Stomach (tissue), 4 donors: ENCODE measurements around the gene WNT9A.

Experiments used
- EP300 ChIP-seq: sonication (generic); formaldehyde crosslinking; IDR thresholded peaks from one replicate; pipeline ENCODE4 v1.6.1; 2017; ENCODE audit warnings: antibody characterized with exemption
- POLR2A ChIP-seq, 4 donors: fragments of 450-650 bp; IDR thresholded peaks; one replicate each; pipeline ENCODE4 v1.6.1; 2016; ENCODE audit warnings: antibody characterized with exemption in 4 of 4, control low read depth in 2 of 4, mild to moderate bottlenecking in 1 of 4, moderate library complexity in 1 of 4
- POLR2AphosphoS5 ChIP-seq, 3 donors: sonication (generic); formaldehyde crosslinking; IDR thresholded peaks; one replicate each; pipeline ENCODE4 v1.6.1; 2016; ENCODE audit warnings: antibody characterized with exemption in 3 of 3
- TF ChIP-seq, protein P1 (sequence below), 7 experiments: fragments of 450-650 bp in 4 of 7; fragments of 200-600 bp in 3 of 7; sonication (generic) in 3 of 7; IDR thresholded peaks; one replicate each; pipeline ENCODE4 v1.5.1; 2016 to 2019; ENCODE audit warnings: antibody characterized with exemption in 7 of 7, control low read depth in 2 of 7, mild to moderate bottlenecking in 1 of 7

DNA sequence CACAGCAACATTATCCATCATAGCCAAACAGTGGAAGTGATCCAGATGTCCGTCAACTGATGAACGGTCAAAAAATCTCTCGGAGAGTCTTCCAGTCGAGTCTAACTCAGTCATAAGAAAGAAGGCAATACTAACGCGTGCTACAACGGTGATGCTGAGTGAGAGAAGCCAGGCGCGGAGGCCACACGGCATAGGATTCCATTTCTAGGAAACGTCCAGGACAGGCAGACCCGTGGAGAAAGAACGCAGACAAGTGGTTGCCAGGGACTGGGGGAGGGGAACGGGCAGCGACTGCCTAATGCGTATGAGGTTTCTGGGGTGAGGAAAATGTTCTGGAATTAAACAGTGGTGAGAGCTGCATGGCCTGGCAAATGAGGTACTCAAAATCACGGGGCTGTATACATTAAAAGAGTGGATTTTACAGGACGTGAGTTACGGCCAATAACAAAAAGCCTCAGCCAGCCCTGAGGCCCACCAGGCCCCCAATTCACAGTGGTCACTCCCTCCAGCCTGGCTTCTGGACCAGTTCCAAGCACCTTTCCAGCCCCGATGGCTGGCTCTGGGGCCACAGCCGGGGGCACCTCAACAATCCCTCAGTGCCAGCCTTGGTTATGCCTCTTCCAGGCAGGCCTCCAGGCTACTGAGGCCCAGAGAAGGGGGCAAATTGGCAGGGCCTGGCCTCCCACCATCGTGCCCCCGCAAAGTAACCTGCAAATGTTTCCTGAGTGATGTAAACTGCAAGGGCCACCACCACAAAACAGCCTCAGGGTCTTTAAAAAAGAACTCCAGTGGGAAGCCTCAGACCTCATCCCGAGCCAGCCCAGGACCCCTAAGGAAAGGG, 3.4 kb downstream of the WNT9A start:
- TF ChIP-seq, protein P1, sequence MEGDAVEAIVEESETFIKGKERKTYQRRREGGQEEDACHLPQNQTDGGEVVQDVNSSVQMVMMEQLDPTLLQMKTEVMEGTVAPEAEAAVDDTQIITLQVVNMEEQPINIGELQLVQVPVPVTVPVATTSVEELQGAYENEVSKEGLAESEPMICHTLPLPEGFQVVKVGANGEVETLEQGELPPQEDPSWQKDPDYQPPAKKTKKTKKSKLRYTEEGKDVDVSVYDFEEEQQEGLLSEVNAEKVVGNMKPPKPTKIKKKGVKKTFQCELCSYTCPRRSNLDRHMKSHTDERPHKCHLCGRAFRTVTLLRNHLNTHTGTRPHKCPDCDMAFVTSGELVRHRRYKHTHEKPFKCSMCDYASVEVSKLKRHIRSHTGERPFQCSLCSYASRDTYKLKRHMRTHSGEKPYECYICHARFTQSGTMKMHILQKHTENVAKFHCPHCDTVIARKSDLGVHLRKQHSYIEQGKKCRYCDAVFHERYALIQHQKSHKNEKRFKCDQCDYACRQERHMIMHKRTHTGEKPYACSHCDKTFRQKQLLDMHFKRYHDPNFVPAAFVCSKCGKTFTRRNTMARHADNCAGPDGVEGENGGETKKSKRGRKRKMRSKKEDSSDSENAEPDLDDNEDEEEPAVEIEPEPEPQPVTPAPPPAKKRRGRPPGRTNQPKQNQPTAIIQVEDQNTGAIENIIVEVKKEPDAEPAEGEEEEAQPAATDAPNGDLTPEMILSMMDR (IDR thresholded peaks at IDR 0.05), result no peak
- TF ChIP-seq EP300, result peak; percentile 98
- peak; percentile 43 to 96 (median 87) for TF ChIP-seq POLR2AphosphoS5 (IDR thresholded peaks at IDR 0.05)
- no peak for TF ChIP-seq POLR2A (IDR thresholded peaks at IDR 0.05)
